A549 (cell line): ENCODE data around the gene SLC1A4. TPM values are rescaled to one million over a fixed set of nuclear protein-coding genes. Genes with fewer than 3 reads are reported as not detected.
A peak's percentile ranks its signal among the peaks of the same experiment; 100 is the strongest.

ENCODE experiments used
- ATAC-seq, 2 experiments: fragments of 200-7000 bp in 1 of 2; fragments of >200 bp in 1 of 2; cut with Nextera tagmentation in 1 of 2; cut with Tn5 transposase in 1 of 2; 3 replicates each; pipeline versions ENCODE4 v1.8.0 to v1.9.1; 2018 to 2020; ENCODE audit warnings: mild to moderate bottlenecking in 1 of 2, moderate library complexity in 1 of 2
- CTCF ChIA-PET: fragments of 300-600 bp; sonication (Branson Sonifier 250); formaldehyde crosslinking; extraction: SDS; loops from one replicate; lab custom pipeline; 2021; ENCODE audit warnings: antibody characterized with exemption, inconsistent platforms; lab: Yijun Ruan, JAX
- POLR2A ChIA-PET: fragments of 350-600 bp; formaldehyde crosslinking; extraction: SDS; loops from one replicate; lab custom pipeline; 2021; ENCODE audit warnings: antibody characterized with exemption, inconsistent platforms; lab: Yijun Ruan, JAX
- DNase-seq, 2 experiments: peaks; one replicate each; pipeline versions ENCODE4 v3.0.0 to v3.0.0-alpha.2; 2011 to 2016; ENCODE audit warnings: low read depth in 1 of 2, low spot score in 1 of 2
- FAIRE-seq: peaks from 2 replicates; lab custom pipeline; 2011; peaks lifted over from hg19 to GRCh38; lab: Jason Lieb, UNC
- H3K27ac ChIP-seq, 2 experiments: fragments of >200 bp; sonication (Bioruptor Twin); formaldehyde crosslinking; 3 replicates each; pipeline ENCODE4 v1.5.1; 2016 to 2017
- H3K4me1 ChIP-seq: fragments of >200 bp; sonication (Bioruptor Twin); formaldehyde crosslinking; 3 replicates; pipeline ENCODE4 v1.6.1; 2016
- H3K4me2 ChIP-seq: fragments of >200 bp; sonication (Bioruptor Twin); formaldehyde crosslinking; 3 replicates; pipeline ENCODE4 v1.6.1; 2016
- H3K4me3 ChIP-seq: fragments of >200 bp; sonication (Bioruptor Twin); formaldehyde crosslinking; 3 replicates; pipeline ENCODE4 v1.5.1; 2016
- H3K9me3 ChIP-seq: fragments of >200 bp; sonication (Bioruptor Twin); formaldehyde crosslinking; 3 replicates; pipeline ENCODE4 v1.6.1; 2016
- CBX2 ChIP-seq: fragments of 200-600 bp; sonication (generic); IDR thresholded peaks from 2 replicates; pipeline ENCODE4 v1.6.1; 2016; ENCODE audit warnings: low read depth, mild to moderate bottlenecking, borderline replicate concordance
- CEBPB ChIP-seq, 2 experiments: fragments of >200 bp in 1 of 2; sonication (Bioruptor Twin) in 1 of 2; formaldehyde crosslinking in 1 of 2; IDR thresholded peaks; 2 replicates each; pipeline ENCODE4 v1.6.1; 2012 to 2016
- CHD2 ChIP-seq: fragments of 150-350 bp; IDR thresholded peaks from 2 replicates; pipeline ENCODE4 v1.6.1; 2014; ENCODE audit warnings: low read length; ENCODE audit not compliant: partially characterized antibody
- FOSL2 ChIP-seq, 2 experiments: fragments of 450-650 bp in 1 of 2; fragments of >200 bp in 1 of 2; sonication (Bioruptor Twin) in 1 of 2; formaldehyde crosslinking; IDR thresholded peaks; 2 replicates each; pipeline versions ENCODE4 v1.5.0 to v1.6.1; 2016 to 2020; ENCODE audit warnings: mild to moderate bottlenecking in 1 of 2, moderate library complexity in 1 of 2
- HDAC2 ChIP-seq: fragments of 200-600 bp; sonication (generic); IDR thresholded peaks from 2 replicates; pipeline ENCODE4 v1.6.1; 2016
- HOXA7 ChIP-seq: fragments of 250-450 bp; sonication (Bioruptor Pico); IDR thresholded peaks from 2 replicates; pipeline ENCODE4 v1.5.0; 2020; ENCODE audit warnings: mild to moderate bottlenecking, moderate library complexity
- JUN ChIP-seq, 2 experiments: fragments of >200 bp; sonication (Bioruptor Twin); formaldehyde crosslinking; IDR thresholded peaks; 2 replicates in 1 of 2; 3 replicates in 1 of 2; pipeline ENCODE4 v1.6.1; 2016 to 2017
- KDM1A ChIP-seq: fragments of 200-600 bp; sonication (generic); IDR thresholded peaks from 2 replicates; pipeline ENCODE4 v1.6.1; 2016; ENCODE audit warnings: low read depth, mild to moderate bottlenecking
- MYC ChIP-seq: IDR thresholded peaks from 2 replicates; pipeline ENCODE4 v1.6.1; 2012; ENCODE audit warnings: mild to moderate bottlenecking, inconsistent platforms, low read length, improper control_type of control experiment, borderline replicate concordance
- NPAS2 ChIP-seq: fragments of 250-450 bp; sonication (Bioruptor Pico); IDR thresholded peaks from 2 replicates; pipeline ENCODE4 v1.8.0; 2022; ENCODE audit warnings: mild to moderate bottlenecking, moderate library complexity, borderline replicate concordance
- RAD21 ChIP-seq, 2 experiments: fragments of >200 bp in 1 of 2; sonication (Bioruptor Twin) in 1 of 2; formaldehyde crosslinking in 1 of 2; IDR thresholded peaks in 1 of 2; conservative IDR thresholded peaks in 1 of 2; 2 replicates in 1 of 2; 3 replicates in 1 of 2; pipeline ENCODE4 v1.6.1; 2012 to 2018; ENCODE audit warnings: inconsistent platforms in 1 of 2
- RCOR1 ChIP-seq: fragments of 150-350 bp; IDR thresholded peaks from 2 replicates; pipeline ENCODE4 v1.6.1; 2014; ENCODE audit warnings: antibody characterized with exemption, low read length, low read depth
- RNF2 ChIP-seq: fragments of 200-600 bp; sonication (generic); IDR thresholded peaks from 2 replicates; pipeline ENCODE4 v1.6.1; 2016; ENCODE audit warnings: low read depth, mild to moderate bottlenecking, antibody characterized with exemption, moderate library complexity, borderline replicate concordance
- SMC3 ChIP-seq: fragments of >200 bp; sonication (Bioruptor Twin); formaldehyde crosslinking; IDR thresholded peaks from 3 replicates; pipeline ENCODE4 v1.6.1; 2018; ENCODE audit warnings: inconsistent platforms
- TFCP2L1 ChIP-seq: fragments of 250-450 bp; sonication (Bioruptor Pico); IDR thresholded peaks from 2 replicates; pipeline ENCODE4 v1.5.0; 2021; ENCODE audit warnings: mild to moderate bottlenecking
- ZC3H11A ChIP-seq: fragments of 450-650 bp; IDR thresholded peaks from 2 replicates; pipeline ENCODE4 v1.6.1; 2014; ENCODE audit warnings: antibody characterized with exemption, mild to moderate bottlenecking
- ZSCAN20 ChIP-seq: fragments of 250-450 bp; sonication (Bioruptor Pico); IDR thresholded peaks from 2 replicates; pipeline ENCODE4 v1.8.0; 2022; ENCODE audit warnings: mild to moderate bottlenecking, moderate library complexity
- WGBS: methylation state at CpG from one replicate; pipeline ENCODE4 v1.1.6; 2017; ENCODE audit errors: missing lambda C conversion rate; 5-methylcytosine and 5-hydroxymethylcytosine counted together
- polyA plus RNA-seq, 4 experiments: library from polyadenylated mRNA; depleted of rRNA in 3 of 4; stranded (reverse); fragments of >200 nt; fragmentation: RNase III in 1 of 4; extraction: RNeasy Plus Mini Kit Qiagen cat#74134 plus additional on column Dnase treatment in 1 of 4; gene quantifications; 2 replicates in 3 of 4; 3 replicates in 1 of 4; pipeline ENCODE4 v1.2.3, GENCODE V29; 2011 to 2017
- TF ChIP-seq, protein P1 (sequence below): fragments of 250-450 bp; sonication (Bioruptor Pico); IDR thresholded peaks from 2 replicates; pipeline ENCODE4 v1.5.0; 2020; ENCODE audit warnings: low read depth, mild to moderate bottlenecking, moderate library complexity
- TF ChIP-seq, protein P2 (sequence below): fragments of >200 bp; sonication (Bioruptor Twin); formaldehyde crosslinking; IDR thresholded peaks from 2 replicates; pipeline ENCODE4 v1.6.1; 2016
- TF ChIP-seq, protein P3 (sequence below): fragments of 150-350 bp; IDR thresholded peaks from 2 replicates; pipeline ENCODE4 v1.6.1; 2014; ENCODE audit warnings: low read depth, mild to moderate bottlenecking, low read length
- TF ChIP-seq, protein P4 (sequence below): fragments of 450-650 bp; IDR thresholded peaks from 2 replicates; pipeline ENCODE4 v1.6.1; 2014; ENCODE audit warnings: antibody characterized with exemption
- TF ChIP-seq, protein P5 (sequence below): fragments of >200 bp; sonication (Bioruptor Twin); formaldehyde crosslinking; IDR thresholded peaks from 3 replicates; pipeline ENCODE4 v1.6.1; 2016
- TF ChIP-seq, protein P6 (sequence below): fragments of >200 bp; sonication (Bioruptor Twin); formaldehyde crosslinking; IDR thresholded peaks from 3 replicates; pipeline ENCODE4 v1.5.1; 2016

SLC1A4 gene
- polyA plus RNA-seq, 2 of the 4 experiments (the other 2 are of a cell fraction) = 9.1 to 26.4 TPM

DNA sequence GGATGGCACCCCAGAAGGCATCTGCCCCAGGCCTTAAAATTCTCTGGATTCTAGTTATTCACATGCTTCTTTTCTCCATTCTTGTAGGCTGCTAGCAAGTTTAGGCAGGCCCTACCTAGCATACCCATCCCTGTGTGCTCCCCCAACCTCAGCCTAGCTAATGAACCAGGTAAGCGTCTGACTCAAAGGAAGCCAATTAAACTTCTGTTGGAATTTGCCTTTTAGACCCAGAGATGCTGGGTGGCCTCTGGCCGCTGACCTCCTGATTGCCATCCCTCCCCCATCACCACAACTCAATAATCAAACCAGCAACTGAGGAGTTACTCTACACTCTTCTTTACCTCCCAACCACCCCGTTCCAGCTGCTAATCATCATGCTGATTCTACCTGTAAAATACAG, 48.0 kb downstream of the SLC1A4 start:
- DNase-seq (no peak), ATAC-seq (no peak), FAIRE-seq (no peak)
- H3K4me3 ChIP-seq = no peak overlapping the region
- TF ChIP-seq HDAC2 (no peak), TFCP2L1 (CRISPR knock-in tag) (no peak), CBX2 (no peak), NPAS2 (no peak), RNF2 (no peak), RCOR1 (no peak), ZC3H11A (no peak), CEBPB (IDR thresholded peaks at IDR 0.05) (no peak)
- TF ChIP-seq, protein P1, sequence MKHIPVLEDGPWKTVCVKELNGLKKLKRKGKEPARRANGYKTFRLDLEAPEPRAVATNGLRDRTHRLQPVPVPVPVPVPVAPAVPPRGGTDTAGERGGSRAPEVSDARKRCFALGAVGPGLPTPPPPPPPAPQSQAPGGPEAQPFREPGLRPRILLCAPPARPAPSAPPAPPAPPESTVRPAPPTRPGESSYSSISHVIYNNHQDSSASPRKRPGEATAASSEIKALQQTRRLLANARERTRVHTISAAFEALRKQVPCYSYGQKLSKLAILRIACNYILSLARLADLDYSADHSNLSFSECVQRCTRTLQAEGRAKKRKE = no peak
- TF ChIP-seq, protein P2, sequence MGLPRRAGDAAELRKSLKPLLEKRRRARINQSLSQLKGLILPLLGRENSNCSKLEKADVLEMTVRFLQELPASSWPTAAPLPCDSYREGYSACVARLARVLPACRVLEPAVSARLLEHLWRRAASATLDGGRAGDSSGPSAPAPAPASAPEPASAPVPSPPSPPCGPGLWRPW = no peak
- TF ChIP-seq, protein P3, sequence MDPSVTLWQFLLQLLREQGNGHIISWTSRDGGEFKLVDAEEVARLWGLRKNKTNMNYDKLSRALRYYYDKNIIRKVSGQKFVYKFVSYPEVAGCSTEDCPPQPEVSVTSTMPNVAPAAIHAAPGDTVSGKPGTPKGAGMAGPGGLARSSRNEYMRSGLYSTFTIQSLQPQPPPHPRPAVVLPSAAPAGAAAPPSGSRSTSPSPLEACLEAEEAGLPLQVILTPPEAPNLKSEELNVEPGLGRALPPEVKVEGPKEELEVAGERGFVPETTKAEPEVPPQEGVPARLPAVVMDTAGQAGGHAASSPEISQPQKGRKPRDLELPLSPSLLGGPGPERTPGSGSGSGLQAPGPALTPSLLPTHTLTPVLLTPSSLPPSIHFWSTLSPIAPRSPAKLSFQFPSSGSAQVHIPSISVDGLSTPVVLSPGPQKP = no peak
- TF ChIP-seq, protein P4, sequence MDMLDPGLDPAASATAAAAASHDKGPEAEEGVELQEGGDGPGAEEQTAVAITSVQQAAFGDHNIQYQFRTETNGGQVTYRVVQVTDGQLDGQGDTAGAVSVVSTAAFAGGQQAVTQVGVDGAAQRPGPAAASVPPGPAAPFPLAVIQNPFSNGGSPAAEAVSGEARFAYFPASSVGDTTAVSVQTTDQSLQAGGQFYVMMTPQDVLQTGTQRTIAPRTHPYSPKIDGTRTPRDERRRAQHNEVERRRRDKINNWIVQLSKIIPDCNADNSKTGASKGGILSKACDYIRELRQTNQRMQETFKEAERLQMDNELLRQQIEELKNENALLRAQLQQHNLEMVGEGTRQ = no peak
- TF ChIP-seq, protein P5, sequence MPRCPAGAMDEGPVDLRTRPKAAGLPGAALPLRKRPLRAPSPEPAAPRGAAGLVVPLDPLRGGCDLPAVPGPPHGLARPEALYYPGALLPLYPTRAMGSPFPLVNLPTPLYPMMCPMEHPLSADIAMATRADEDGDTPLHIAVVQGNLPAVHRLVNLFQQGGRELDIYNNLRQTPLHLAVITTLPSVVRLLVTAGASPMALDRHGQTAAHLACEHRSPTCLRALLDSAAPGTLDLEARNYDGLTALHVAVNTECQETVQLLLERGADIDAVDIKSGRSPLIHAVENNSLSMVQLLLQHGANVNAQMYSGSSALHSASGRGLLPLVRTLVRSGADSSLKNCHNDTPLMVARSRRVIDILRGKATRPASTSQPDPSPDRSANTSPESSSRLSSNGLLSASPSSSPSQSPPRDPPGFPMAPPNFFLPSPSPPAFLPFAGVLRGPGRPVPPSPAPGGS = no peak
- ChIA-PET CTCF (interaction anchor here (1.1 to 11.8 kb wide), 2 partner anchors 11 to 117 kb away, joined by 3 to 177 read pairs; no protein-coding TSS in a partner anchor), POLR2A (interaction anchor here (0.6 kb wide), 1 partner anchor 96 kb away, joined by 4 read pairs; no protein-coding TSS in a partner anchor)
- peaks cover 3% of the 10 kb centered on the region; the same call in 2 of the 3 replicates for H3K4me1 ChIP-seq
- no peak overlapping the region for H3K4me2 ChIP-seq
- H3K9me3 ChIP-seq = no peaks in the 10 kb centered on the region
- WGBS = 75% methylated on average over 3 of the region's 3 CpGs
- no peak overlapping the region for H3K27ac ChIP-seq

DNA sequence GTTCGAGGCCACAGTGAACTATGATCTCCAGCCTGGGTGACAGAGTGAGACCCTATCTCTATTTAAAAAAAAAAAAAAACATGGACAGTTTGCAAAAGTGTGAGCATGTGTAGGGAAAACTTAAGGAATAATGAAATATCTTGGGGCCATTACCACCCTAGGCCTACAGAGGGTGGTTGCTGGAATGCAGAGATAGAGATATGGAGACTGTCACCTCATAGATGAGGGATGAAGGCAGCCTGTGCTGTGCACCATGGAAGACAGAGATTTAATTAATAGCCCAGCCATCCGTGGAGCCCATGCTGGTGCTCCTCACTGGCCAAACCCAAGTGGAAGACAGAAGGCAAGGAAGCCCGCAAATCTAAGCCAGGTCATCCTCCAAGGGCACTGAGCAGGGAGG, 50.4 kb downstream of the SLC1A4 start:
- TF ChIP-seq MYC = no peak
- no peak for TF ChIP-seq CHD2
- no peak for TF ChIP-seq HOXA7 (CRISPR knock-in tag)
- peak; percentile 52 to 63; a peak in 4 of 6 replicates for ATAC-seq
- H3K4me1 ChIP-seq = no peaks in the 10 kb centered on the region
- ChIA-PET POLR2A (no interaction called here), CTCF (interaction anchor here (0.9 to 11.8 kb wide), 12 partner anchors 9 to 453 kb away, joined by 3 to 246 read pairs (median 4); no protein-coding TSS in a partner anchor)
- peaks cover 15% of the 10 kb centered on the region; the same call in 2 of the 3 replicates for H3K9me3 ChIP-seq
- H3K27ac ChIP-seq = no peak overlapping the region
- H3K4me3 ChIP-seq = no peak overlapping the region
- H3K4me2 ChIP-seq = no peak overlapping the region
- no peak for DNase-seq
- 64% methylated on average over 3 of the region's 3 CpGs for WGBS
- FAIRE-seq = no peak

DNA sequence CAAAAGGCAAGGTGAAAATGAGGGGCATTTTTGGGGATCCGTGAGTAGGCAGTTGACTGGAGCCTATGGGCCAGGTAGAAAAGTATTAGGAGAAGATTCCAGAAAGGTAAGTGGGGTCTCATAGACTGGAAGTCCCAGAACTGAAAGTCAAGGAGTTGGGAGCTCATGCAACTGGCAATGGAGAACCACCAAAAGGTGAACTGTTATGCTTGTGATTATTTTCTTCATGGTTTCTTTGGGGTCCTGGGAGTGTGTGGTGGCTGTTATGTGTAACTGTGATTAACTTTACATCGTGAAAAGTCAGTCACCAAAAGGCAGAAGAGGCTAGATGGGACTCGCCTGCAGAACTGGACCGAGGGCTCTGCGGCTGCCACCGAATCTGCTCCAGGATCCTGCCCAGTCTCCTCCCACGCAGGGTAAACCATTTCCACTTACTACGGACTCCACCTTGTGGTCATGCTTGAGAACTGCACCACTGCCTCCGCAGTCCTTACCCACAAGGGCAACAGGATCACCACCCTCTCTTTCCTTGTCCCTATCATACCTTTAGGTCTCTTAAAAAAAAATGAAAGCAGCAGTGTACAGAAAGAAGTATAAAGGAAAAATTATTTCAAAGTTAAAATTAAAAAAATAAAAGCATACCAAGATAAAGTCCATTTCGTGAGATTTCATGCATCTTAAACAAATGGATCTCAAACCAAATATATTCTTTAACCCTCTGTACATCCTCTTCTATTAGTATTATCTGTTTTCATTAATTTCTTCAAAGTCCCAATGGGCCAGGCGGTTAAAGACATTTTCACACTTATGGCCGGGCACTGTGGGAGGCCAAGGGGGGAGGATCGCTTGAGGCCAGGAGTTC, 51.4 kb downstream of the SLC1A4 start:
- 21% methylated on average over 13 of the region's 13 CpGs for WGBS
- ChIA-PET POLR2A (interaction anchor here (1.0 kb wide), 1 partner anchor 123 kb away, joined by 6 read pairs; no protein-coding TSS in a partner anchor), CTCF (interaction anchor here (0.6 to 11.2 kb wide), 32 partner anchors 10 to 454 kb away, joined by 3 to 246 read pairs (median 4); partner anchors contain the start of gene CEP68)
- Histone ChIP-seq H3K4me2 (peak overlapping the region; percentile 60), H3K27ac (peak overlapping the region in 1 of 2 experiments; percentile 59; a peak in 3 of 6 replicates), H3K4me1 (no peaks in the 10 kb centered on the region), H3K4me3 (no peak overlapping the region), H3K9me3 (peaks cover 18% of the 10 kb centered on the region; the same call in 2 of the 3 replicates)
- DNase-seq (peak; percentile 90), ATAC-seq (peak; percentile 98 to 99), FAIRE-seq (peak; percentile 94)
- TF ChIP-seq, protein P5 = no peak
- TF ChIP-seq ZSCAN20 (CRISPR knock-in tag) (no peak), FOSL2 (IDR thresholded peaks at IDR 0.05) (no peak), FOSL2 (CRISPR knock-in tag; IDR thresholded peaks at IDR 0.05) (no peak), RAD21 (conservative IDR thresholded peaks at IDR 0.05 in 1 of 2, IDR thresholded peaks at IDR 0.05 in 1 of 2) (peak; percentile 96 to 98), SMC3 (peak; percentile 96), KDM1A (no peak), JUN (IDR thresholded peaks at IDR 0.05) (no peak)
- TF ChIP-seq, protein P6, sequence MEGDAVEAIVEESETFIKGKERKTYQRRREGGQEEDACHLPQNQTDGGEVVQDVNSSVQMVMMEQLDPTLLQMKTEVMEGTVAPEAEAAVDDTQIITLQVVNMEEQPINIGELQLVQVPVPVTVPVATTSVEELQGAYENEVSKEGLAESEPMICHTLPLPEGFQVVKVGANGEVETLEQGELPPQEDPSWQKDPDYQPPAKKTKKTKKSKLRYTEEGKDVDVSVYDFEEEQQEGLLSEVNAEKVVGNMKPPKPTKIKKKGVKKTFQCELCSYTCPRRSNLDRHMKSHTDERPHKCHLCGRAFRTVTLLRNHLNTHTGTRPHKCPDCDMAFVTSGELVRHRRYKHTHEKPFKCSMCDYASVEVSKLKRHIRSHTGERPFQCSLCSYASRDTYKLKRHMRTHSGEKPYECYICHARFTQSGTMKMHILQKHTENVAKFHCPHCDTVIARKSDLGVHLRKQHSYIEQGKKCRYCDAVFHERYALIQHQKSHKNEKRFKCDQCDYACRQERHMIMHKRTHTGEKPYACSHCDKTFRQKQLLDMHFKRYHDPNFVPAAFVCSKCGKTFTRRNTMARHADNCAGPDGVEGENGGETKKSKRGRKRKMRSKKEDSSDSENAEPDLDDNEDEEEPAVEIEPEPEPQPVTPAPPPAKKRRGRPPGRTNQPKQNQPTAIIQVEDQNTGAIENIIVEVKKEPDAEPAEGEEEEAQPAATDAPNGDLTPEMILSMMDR = peak; percentile 96
